CD4-positive, alpha-beta T cell treated with Interleukin-17A for 1 hour (primary cell): ENCODE data around the gene RETN.

ENCODE experiments used
- DNase-seq: peaks from one replicate; pipeline ENCODE4 v3.0.0-alpha.2; 2020

RETN gene

DNA sequence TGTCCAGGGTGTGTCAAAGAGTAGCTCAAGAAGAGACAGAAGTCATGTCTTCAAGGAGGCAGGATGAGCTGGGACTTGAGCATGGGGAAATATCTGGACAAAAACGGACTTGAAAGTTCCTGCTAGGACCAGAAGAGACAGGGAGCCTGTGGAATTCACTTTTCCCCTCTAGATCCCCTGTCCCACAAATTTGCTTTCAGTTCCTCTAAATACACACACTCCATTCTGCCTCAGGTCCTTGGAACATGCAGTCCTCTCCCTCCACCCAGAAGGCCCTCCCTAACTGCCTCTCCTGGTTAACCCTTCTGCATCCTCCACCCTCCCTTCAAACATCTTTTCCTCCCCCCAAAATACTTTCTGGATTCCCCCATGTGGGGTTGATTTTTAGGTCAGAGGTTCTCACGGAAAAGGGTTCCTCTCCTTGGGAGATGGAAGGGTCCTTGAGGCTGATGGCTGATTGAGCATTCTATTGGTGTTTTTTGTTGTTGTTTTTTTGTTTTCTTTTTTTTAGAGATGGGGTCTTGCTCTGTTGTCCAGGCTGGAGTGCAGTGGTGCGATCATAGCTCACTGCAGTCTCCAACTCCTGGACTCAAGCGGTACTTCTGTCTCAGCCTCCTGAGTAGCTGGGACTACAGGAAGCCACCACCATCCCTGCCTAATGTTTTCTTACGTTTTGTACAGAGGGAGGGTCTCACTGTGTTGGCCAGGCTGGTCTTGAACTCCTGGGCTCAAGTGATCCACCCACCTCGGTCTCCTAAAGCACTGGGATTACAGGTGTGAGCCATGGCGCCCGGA is 6.9 kb upstream of the RETN start:
- DNase-seq: no peak

- no peak for DNase-seq
These were observed 6.2 kb upstream of the RETN start for GRCh38 chr19:7662657-7663056.

GRCh38 chr19:7663706-7664105 is 5.1 kb upstream of the RETN start:
- no peak for DNase-seq

DNA sequence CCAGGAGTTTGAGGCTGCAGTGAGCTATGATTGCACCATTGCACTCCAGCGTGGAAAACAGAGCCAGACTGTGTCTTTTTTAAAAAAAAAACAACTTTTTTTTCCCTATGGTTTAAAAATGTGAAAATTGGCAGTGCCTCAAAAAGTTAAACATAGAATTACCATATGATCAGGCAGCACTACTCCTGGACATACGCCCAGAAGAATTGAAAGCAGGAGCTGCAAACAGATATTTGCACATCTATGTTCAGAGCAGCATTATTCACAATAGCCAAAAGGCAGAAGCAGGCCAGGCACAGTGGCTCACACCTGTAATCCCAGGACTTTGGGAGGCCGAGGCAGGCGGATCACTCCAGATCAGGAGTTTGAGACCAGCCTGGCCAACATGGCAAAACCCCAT is 3.8 kb upstream of the RETN start:
- no peak for DNase-seq

- DNase-seq: no peak
These were observed 792 bp downstream of the RETN start for GRCh38 chr19:7669641-7670040.

DNA sequence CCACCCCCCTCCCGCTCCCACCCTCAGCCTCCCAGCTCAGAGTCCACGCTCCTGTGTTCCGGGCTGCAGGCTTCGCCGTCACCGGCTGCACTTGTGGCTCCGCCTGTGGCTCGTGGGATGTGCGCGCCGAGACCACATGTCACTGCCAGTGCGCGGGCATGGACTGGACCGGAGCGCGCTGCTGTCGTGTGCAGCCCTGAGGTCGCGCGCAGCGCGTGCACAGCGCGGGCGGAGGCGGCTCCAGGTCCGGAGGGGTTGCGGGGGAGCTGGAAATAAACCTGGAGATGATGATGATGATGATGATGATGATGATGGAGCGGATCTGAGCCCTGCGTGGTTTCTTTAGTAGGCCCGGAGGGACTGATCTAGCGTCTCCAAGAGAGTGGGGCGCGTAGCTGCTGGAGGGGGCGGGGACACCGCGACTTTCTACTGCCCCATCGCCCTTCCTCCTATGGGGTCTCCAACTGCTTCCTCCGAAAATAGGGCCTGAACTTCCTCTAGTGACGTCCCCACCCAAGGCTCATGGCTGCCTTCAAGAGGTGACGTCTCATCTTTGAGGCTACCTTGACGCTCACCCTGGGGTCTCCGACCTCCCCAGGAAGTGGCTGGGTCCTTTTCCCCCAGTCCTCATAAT is 1.4 kb downstream of the RETN start:
- DNase-seq: no peak

DNA sequence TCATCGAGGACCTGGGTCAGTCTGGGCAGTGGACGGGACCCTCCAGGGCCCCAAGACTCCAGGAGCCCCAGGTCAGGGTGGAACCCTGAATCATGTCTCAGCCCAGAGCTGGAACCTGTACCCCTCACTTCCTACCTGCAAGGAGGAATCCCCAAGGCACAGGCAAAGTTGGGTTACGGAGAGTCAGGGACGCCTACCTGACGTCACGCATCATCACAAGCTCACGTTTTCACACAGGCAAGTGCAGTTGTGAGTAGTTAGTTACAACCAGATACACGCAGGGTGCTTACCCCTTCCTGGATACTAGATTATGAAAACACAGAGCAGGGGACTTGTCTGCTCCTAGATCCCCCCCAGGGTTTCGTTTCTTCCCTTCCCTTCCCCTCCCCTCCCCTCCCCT is 1.9 kb downstream of the RETN start:
- no peak for DNase-seq

DNA sequence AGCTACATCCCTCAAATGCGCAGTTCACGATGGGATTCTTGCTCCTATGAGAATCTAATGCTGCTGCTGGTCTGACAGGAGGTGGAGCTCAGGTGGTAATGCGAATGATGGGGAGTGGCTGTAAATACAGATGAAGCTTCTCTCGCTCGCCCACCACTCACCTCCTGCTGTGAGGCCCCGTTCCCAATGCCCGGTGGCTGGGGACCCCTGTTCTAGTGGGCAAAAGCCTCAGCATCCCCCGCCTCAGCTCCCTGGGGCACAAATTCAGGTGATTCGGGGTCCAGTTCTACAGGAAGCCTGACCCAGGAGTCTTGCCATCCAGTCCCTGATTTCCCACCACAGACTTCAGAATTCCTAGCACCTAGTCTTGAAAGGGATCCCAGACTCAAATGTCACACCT is 3.7 kb downstream of the RETN start:
- no peak for DNase-seq

- DNase-seq: peak; percentile 48
These were observed 5.5 kb downstream of the RETN start for GRCh38 chr19:7674010-7675005.

- DNase-seq: no peak
These were observed 7.5 kb downstream of the RETN start for GRCh38 chr19:7676376-7676775.

GRCh38 chr19:7676854-7677253 is 8.0 kb downstream of the RETN start, which contains the start of gene MCEMP1:
Gene MCEMP1 (plus strand): TSS chr19:7677090. CDS start chr19:7677121, 31 bp downstream.
- no peak for DNase-seq

DNA sequence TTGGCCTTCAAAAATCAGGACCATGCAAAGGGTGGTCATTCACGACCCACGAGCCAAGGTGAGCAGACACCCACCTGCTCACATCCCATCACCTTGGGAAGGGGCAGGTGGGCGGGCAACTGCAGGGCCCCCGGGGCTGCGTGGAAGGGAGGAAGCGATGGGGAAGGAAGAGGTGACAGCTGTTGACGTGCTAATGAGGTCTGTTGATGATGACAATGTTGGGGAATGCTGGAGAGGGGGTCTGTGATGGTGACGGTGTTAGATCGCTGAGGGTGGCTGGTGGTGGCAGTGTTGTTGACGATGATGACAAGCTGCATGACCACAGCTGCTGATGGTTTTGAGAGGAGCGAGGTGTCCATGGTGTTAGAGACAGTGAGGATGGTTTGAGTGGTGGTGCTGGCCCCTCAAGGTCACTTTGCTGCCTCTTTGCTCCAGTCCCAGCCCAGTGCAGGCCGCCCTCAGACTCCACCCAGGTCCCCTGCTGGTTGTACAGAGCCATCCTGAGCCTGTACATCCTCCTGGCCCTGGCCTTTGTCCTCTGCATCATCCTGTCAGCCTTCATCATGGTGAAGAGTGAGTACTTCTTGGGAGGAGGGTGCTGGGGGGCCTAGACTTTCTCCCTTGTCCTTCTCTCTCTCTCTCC is 8.9 kb downstream of the RETN start:
- DNase-seq: no peak

- peak; percentile 82 for DNase-seq
These were observed 10.3 kb downstream of the RETN start for GRCh38 chr19:7678971-7679751.

- no peak for DNase-seq
These were observed 11.1 kb downstream of the RETN start for GRCh38 chr19:7679771-7680605.

DNA sequence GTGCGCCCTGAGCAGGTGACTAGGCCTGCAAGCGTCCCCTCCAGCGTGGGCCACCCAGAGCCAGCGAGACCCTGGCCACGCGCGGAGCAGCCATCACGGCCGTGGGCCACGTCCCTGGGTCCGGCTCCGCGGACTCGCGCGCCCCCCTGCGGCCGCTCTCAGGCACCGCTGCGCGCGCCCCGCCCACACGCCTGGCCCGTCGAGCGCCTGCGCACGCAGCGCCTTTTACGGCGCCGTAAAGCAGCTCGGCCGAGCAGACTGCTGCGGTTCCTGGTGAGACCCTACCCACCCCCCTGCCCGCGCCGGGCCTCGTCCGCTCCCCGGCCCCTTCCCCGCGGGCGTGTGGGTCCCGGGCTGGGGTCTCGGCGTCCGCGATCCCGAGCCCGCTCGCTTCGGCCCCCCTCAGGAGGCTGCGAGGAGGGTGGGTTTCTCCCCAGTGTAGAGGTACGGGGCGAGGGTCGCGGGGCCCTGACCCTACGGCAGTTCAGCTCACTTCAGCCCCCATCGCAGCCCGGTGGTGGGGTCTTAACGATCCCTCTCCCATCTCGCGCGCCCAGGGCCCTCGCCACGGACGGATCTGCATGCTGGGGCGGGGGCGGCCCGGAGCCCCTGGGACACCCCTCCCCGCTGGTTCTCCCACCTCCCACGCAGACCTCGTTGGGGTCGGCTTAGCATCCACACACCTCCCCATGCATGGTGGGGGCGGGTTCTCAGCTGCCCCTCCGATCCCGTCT is 11.9 kb downstream of the RETN start, which contains the start of gene TRAPPC5:
TRAPPC5 (plus strand) TSS at position 228 of the 734 bp plus-strand sequence. CDS start 1,421 bp downstream, outside the sequence.
- peak; percentile 87 for DNase-seq

DNA sequence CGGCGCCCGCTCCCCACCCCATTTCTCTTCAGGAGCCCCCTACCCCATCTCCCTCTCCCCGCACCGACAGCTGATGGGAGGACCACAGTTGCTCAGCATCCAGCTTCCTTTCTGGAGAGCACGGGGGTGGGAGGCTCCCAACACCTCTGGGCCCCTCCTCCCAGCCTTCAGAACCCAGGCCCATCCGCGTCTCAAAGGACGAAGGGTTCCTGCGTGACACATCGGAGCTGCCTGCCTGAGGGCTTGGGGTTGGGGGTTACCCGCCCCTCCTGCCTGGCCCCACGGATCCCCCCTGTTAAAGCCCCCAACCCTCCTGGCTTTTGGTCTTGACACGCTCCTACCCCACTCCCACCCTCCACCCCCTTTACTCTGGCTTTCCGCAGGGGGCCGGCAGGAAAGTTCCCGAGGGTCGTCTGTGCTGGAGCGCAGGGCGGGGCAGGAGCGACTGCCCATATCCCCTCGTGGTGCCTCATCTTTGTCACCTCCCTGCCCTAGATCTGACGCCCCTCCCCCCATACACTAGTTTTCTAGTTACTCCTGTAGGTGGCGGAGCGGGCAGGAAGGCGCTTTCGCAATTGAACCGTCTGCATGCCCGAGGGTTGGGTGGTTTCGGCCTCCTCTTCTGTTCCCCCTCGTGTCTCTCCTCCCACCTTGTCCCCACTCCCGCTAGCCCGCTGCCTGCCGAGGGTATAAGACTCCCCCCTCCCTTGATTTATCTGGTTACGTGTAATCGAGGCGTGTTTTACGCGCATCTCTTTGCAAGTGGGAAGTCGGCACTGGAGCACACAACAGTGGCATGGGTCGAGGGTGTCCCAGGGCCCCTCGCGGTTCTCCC is 12.7 kb downstream of the RETN start:
- DNase-seq: peak; percentile 90

DNA sequence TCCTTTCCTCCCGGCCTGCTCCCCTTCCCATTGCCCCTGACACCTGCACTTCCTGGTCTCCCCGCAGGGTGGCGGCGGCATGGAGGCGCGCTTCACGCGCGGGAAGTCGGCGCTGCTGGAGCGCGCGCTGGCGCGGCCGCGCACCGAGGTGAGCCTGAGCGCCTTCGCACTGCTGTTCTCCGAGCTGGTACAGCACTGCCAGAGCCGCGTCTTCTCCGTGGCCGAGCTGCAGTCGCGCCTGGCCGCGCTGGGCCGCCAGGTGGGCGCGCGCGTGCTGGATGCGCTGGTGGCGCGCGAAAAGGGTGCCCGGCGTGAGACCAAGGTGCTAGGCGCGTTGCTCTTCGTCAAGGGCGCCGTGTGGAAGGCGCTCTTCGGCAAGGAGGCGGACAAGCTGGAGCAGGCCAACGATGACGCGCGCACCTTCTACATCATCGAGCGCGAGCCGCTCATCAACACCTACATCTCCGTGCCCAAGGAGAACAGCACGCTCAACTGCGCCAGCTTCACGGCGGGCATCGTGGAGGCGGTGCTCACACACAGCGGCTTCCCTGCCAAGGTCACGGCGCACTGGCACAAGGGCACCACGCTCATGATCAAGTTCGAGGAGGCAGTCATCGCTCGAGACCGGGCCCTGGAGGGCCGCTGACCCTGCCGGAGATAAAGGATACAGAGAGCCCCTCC is 13.5 kb downstream of the RETN start:
- no peak for DNase-seq
